Measurements from ENCODE around the gene BMP7. TPM values are rescaled to one million over a fixed set of nuclear protein-coding genes. Genes with fewer than 3 reads are reported as not detected.

The BMP7 gene
- total and polyA plus RNA-seq, 2 donors (not counting 3 experiments of a cell fraction or from before 2014, with no cell fraction given) = not detected

GRCh38 chr20:57173041-57173440 is 93.4 kb downstream of the BMP7 start:
- H3K9me1 ChIP-seq (replicated peaks; ENCODE audit: control insufficient read depth, extremely low read depth, insufficient read depth, low read length) = no peaks in the 10 kb centered on the region
- intact Hi-C loops (cut with micrococcal nuclease) = no loop called here
- H3K27ac ChIP-seq (ENCODE audit: insufficient read depth, low read depth, low read length) = no peak overlapping the region
- no peak for FAIRE-seq
- H3K9me3 ChIP-seq (replicated peaks; ENCODE audit: control insufficient read depth, insufficient read depth, low read length) = no peaks in the 10 kb centered on the region
- DNase-seq (ENCODE audit: low read depth, low spot score) = no peak
- H3K4me2 ChIP-seq (ENCODE audit: insufficient read depth, low read length) = no peak overlapping the region
- H3K9ac ChIP-seq (replicated peaks; ENCODE audit: extremely low read depth, insufficient read depth, low read length) = no peak overlapping the region
- dilution Hi-C loops (cut with MboI; ENCODE audit: extremely low pct_ligation_motif_present, low sequenced_read_pairs) = no loop called here
- H2AFZ ChIP-seq (ENCODE audit: low read depth, low read length) = no peak overlapping the region
- no peaks in the 10 kb centered on the region for H3K36me3 ChIP-seq (ENCODE audit: control insufficient read depth in 2 of 2, extremely low read depth in 1 of 2, insufficient read depth in 2 of 2, low read length in 2 of 2)
- H3K27me3 ChIP-seq (ENCODE audit: control insufficient read depth in 2 of 2, insufficient read depth in 2 of 2, low read length in 2 of 2) = no peaks in the 10 kb centered on the region
- no peaks in the 10 kb centered on the region for H3K79me2 ChIP-seq (ENCODE audit: control insufficient read depth, insufficient read depth, low read length)
- H3K4me1 ChIP-seq (ENCODE audit: control insufficient read depth, extremely low read depth, insufficient read depth, low read length) = no peaks in the 10 kb centered on the region
- H4K20me1 ChIP-seq (replicated peaks; ENCODE audit: control insufficient read depth, extremely low read depth, insufficient read depth, low read length) = no peaks in the 10 kb centered on the region
- no peak overlapping the region for H3K4me3 ChIP-seq (replicated peaks in 1 of 3; ENCODE audit: insufficient read depth in 1 of 3, low read depth in 1 of 3, low read length in 3 of 3)
- ChIA-PET POLR2A (no interaction called here), CTCF (no interaction called here)
- no peak for TF ChIP-seq POLR2A (IDR thresholded peaks at IDR 0.05; ENCODE audit: low read depth, low read length)
- no peak for TF ChIP-seq CTCF (IDR thresholded peaks at IDR 0.05; ENCODE audit: extremely low read depth in 1 of 2, insufficient read depth in 1 of 2, low read depth in 1 of 2, low read length in 2 of 2)
- no peak for TF ChIP-seq POLR2AphosphoS5 (IDR thresholded peaks at IDR 0.05; ENCODE audit: insufficient read depth, low read depth, low read length)
- no peak for TF ChIP-seq JUN (IDR thresholded peaks at IDR 0.05; ENCODE audit: borderline replicate concordance, insufficient read depth, insufficient read length, low read depth)
- no peak for TF ChIP-seq GATA2 (IDR thresholded peaks at IDR 0.05; ENCODE audit: insufficient read depth, insufficient read length, low read depth, low read length)
- TF ChIP-seq MAX (IDR thresholded peaks at IDR 0.05; ENCODE audit: insufficient read depth, insufficient read length) = no peak
- TF ChIP-seq MYC (IDR thresholded peaks at IDR 0.05; ENCODE audit: low read depth, low read length) = no peak
- no peak for TF ChIP-seq EZH2 (IDR thresholded peaks at IDR 0.05; ENCODE audit: borderline replicate concordance, low read depth, low read length, severe bottlenecking)
- TF ChIP-seq FOS (IDR thresholded peaks at IDR 0.05; ENCODE audit: borderline replicate concordance, insufficient read depth, low read length) = no peak
- BruUV-seq (replicated peaks) = no TSS peak

All from endothelial cell of umbilical vein (primary cell).